ENCODE results near the gene RPS10.

DNA sequence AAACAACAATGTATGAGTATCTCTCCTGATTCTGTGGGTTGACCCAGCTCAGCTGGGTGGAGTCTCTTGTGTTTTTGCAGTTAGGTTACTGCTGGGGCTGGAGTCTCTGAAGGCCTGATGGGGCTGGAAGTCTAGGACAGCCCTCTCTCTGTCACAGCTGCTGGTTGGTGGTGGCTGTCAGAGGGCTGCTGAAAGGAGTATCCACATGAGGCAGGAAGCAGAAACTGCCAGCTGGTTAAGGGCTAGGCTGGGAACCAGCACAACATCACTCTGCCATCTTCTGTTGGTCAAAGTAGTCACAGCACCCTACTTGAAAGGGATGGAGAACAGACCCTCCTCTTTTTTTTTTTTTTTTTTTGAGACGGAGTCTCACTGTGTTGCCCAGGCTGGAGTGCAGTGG lies 30.0 kb upstream of the RPS10 start:
- TF ChIP-seq POLR2A (IDR thresholded peaks at IDR 0.05) (no peak), EP300 (IDR thresholded peaks at IDR 0.05) (no peak), POLR2AphosphoS5 (IDR thresholded peaks at IDR 0.05) (no peak)
- TF ChIP-seq, protein P1, sequence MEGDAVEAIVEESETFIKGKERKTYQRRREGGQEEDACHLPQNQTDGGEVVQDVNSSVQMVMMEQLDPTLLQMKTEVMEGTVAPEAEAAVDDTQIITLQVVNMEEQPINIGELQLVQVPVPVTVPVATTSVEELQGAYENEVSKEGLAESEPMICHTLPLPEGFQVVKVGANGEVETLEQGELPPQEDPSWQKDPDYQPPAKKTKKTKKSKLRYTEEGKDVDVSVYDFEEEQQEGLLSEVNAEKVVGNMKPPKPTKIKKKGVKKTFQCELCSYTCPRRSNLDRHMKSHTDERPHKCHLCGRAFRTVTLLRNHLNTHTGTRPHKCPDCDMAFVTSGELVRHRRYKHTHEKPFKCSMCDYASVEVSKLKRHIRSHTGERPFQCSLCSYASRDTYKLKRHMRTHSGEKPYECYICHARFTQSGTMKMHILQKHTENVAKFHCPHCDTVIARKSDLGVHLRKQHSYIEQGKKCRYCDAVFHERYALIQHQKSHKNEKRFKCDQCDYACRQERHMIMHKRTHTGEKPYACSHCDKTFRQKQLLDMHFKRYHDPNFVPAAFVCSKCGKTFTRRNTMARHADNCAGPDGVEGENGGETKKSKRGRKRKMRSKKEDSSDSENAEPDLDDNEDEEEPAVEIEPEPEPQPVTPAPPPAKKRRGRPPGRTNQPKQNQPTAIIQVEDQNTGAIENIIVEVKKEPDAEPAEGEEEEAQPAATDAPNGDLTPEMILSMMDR (IDR thresholded peaks at IDR 0.05), result no peak
